Gastroesophageal sphincter (tissue), 3 donors: ENCODE measurements around the gene MIB1.

Source experiments
- EP300 ChIP-seq: sonication (generic); formaldehyde crosslinking; IDR thresholded peaks from one replicate; pipeline ENCODE4 v1.6.1; 2017; ENCODE audit warnings: antibody characterized with exemption, mild to moderate bottlenecking
- POLR2A ChIP-seq, 2 donors: fragments of 450-650 bp; IDR thresholded peaks; one replicate each; pipeline ENCODE4 v1.6.1; 2017; ENCODE audit warnings: antibody characterized with exemption in 2 of 2, mild to moderate bottlenecking in 2 of 2, moderate library complexity in 1 of 2
- POLR2AphosphoS5 ChIP-seq: sonication (generic); formaldehyde crosslinking; IDR thresholded peaks from one replicate; pipeline ENCODE4 v1.6.1; 2017; ENCODE audit warnings: antibody characterized with exemption
- TF ChIP-seq, protein P1 (sequence below), 4 experiments: fragments of 200-600 bp in 2 of 4; fragments of 450-650 bp in 2 of 4; sonication (generic) in 1 of 4; IDR thresholded peaks; one replicate each; pipeline ENCODE4 v1.5.1; 2017 to 2019; ENCODE audit warnings: antibody characterized with exemption in 4 of 4, mild to moderate bottlenecking in 2 of 4, moderate library complexity in 2 of 4

DNA sequence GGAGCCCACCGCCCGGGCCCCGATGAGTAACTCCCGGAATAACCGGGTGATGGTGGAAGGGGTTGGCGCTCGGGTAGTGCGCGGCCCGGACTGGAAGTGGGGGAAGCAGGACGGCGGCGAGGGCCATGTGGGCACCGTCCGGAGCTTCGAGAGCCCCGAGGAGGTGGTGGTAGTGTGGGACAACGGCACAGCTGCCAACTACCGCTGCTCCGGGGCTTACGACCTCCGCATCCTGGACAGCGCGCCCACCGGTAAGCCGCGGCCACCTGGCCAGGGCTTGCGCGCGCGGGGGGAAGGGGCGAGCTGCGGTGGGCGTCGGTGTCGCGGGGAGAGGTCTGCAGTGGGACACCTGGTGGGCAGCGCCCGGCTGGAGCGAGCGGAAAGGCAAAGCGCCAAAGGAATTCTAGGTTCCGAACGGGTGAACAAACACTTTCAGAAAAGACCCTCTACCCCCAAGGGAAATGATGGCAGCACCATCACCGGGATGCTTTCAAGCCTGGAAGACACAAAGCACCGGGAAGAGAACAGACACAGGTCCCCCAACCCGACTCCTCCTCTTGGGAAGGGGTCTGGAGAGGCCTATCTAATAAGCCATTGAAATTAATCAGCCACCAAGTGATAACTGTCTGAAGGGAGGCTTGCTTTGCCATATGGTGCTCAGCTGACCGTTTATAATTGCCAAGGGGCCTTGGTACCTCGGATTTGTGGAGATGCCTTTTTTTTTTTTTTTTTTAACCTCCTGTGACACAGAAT lies 1.1 kb downstream of the MIB1 start:
- TF ChIP-seq POLR2A (IDR thresholded peaks at IDR 0.05), result no peak
- TF ChIP-seq, protein P1, sequence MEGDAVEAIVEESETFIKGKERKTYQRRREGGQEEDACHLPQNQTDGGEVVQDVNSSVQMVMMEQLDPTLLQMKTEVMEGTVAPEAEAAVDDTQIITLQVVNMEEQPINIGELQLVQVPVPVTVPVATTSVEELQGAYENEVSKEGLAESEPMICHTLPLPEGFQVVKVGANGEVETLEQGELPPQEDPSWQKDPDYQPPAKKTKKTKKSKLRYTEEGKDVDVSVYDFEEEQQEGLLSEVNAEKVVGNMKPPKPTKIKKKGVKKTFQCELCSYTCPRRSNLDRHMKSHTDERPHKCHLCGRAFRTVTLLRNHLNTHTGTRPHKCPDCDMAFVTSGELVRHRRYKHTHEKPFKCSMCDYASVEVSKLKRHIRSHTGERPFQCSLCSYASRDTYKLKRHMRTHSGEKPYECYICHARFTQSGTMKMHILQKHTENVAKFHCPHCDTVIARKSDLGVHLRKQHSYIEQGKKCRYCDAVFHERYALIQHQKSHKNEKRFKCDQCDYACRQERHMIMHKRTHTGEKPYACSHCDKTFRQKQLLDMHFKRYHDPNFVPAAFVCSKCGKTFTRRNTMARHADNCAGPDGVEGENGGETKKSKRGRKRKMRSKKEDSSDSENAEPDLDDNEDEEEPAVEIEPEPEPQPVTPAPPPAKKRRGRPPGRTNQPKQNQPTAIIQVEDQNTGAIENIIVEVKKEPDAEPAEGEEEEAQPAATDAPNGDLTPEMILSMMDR (IDR thresholded peaks at IDR 0.05), result peak in 1 of 4 experiments; percentile 10
- TF ChIP-seq EP300, result no peak
- TF ChIP-seq POLR2AphosphoS5, result no peak
